Ascending aorta (tissue), 2 donors: ENCODE measurements around the gene PARD3B. TPM values are rescaled to one million over a fixed set of nuclear protein-coding genes. Genes with fewer than 3 reads are reported as not detected.

Experiments
- DNase-seq, 2 donors: peaks; one replicate each; pipeline ENCODE4 v3.0.0-alpha.2; 2019; ENCODE audit warnings: low spot score in 2 of 2
- H3K27ac ChIP-seq, 2 donors: fragments of 200-600 bp; sonication (generic); one replicate each; pipeline ENCODE4 v1.5.1; 2016 to 2017; ENCODE audit warnings: mild to moderate bottlenecking in 1 of 2
- H3K27me3 ChIP-seq: fragments of 200-600 bp; sonication (generic); one replicate; pipeline ENCODE4 v1.5.1; 2017
- H3K36me3 ChIP-seq, 2 donors: fragments of 200-600 bp; sonication (generic); one replicate each; pipeline ENCODE4 v1.5.1; 2016
- H3K4me1 ChIP-seq, 2 donors: fragments of 200-600 bp; sonication (generic); one replicate each; pipeline ENCODE4 v1.5.1; 2016 to 2017; ENCODE audit warnings: mild to moderate bottlenecking in 1 of 2
- H3K4me3 ChIP-seq, 2 donors: fragments of 200-600 bp; sonication (generic); one replicate each; pipeline ENCODE4 v1.5.1; 2016 to 2017; ENCODE audit warnings: mild to moderate bottlenecking in 1 of 2
- H3K9me3 ChIP-seq, 2 donors: fragments of 200-600 bp; sonication (generic); one replicate each; pipeline ENCODE4 v1.5.1; 2016
- intact Hi-C: fragments of 100-400 bp; cut with DNase I; formaldehyde crosslinking; loops from one replicate; pipeline ENCODE4 v1.15.1; 2023
- total RNA-seq: library from RNA; depleted of rRNA; stranded (reverse); fragments of >200 nt; gene quantifications from one replicate; pipeline ENCODE4 v1.1.0, GENCODE V29; 2016
- TF ChIP-seq, protein P1 (sequence below), 3 experiments: fragments of 200-600 bp in 2 of 3; fragments of 450-650 bp in 1 of 3; sonication (generic) in 2 of 3; IDR thresholded peaks; one replicate each; pipeline ENCODE4 v1.5.1; 2016 to 2019; ENCODE audit warnings: antibody characterized with exemption in 3 of 3, mild to moderate bottlenecking in 1 of 3, moderate library complexity in 1 of 3

The PARD3B gene
- total RNA-seq, 1 donor from 2014 or later, result 9.5 TPM

DNA sequence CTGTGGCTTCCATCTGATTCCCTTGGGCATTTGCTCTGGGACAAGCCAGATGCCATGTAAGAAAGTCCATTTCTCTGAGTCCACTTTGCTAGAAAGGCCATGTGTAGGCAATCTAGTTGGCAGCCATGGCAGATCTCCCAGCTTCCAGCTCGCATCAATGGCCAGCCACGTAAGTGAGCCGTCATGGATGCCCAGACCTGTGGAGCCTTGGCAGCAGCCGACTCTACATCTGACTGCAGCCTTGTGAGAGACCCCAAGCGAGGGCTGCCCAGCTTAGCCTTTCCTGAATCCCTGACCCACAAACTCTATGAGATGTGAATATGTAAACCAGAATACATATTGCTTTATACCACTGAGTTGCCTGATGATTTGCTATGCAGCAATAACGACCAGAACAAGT is 533.5 kb downstream of the PARD3B start:
- H3K36me3 ChIP-seq, result no peaks in the 10 kb centered on the region
- TF ChIP-seq, protein P1, sequence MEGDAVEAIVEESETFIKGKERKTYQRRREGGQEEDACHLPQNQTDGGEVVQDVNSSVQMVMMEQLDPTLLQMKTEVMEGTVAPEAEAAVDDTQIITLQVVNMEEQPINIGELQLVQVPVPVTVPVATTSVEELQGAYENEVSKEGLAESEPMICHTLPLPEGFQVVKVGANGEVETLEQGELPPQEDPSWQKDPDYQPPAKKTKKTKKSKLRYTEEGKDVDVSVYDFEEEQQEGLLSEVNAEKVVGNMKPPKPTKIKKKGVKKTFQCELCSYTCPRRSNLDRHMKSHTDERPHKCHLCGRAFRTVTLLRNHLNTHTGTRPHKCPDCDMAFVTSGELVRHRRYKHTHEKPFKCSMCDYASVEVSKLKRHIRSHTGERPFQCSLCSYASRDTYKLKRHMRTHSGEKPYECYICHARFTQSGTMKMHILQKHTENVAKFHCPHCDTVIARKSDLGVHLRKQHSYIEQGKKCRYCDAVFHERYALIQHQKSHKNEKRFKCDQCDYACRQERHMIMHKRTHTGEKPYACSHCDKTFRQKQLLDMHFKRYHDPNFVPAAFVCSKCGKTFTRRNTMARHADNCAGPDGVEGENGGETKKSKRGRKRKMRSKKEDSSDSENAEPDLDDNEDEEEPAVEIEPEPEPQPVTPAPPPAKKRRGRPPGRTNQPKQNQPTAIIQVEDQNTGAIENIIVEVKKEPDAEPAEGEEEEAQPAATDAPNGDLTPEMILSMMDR (IDR thresholded peaks at IDR 0.05), result no peak
- DNase-seq, result no peak
- H3K4me3 ChIP-seq, result no peak overlapping the region
- no peak overlapping the region for H3K27ac ChIP-seq
- H3K4me1 ChIP-seq, result no peaks in the 10 kb centered on the region
- H3K9me3 ChIP-seq, result no peaks in the 10 kb centered on the region
- H3K27me3 ChIP-seq, result no peaks in the 10 kb centered on the region
- intact Hi-C loops, result no loop called here

DNA sequence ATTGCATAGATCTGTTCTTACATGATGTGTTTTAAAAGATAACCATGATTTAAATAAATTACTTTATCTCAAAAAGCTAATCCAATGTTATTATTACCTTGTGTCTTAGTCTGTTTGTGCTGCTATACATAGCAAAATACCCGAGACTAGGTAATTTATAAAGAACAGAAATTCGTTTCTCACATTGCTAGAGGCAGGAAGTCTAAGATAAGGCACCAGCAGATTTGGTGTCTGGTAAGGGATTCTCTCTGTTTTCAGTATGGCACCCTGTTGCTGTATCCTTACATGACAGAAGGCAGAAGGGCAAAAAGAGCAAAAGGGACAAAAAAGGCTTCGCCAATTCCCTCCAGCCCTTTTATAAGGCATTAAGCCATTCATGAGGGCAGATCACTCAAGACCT is 533.9 kb downstream of the PARD3B start:
- TF ChIP-seq, protein P1 (IDR thresholded peaks at IDR 0.05), result no peak
- DNase-seq, result no peak
- intact Hi-C loops, result no loop called here

DNA sequence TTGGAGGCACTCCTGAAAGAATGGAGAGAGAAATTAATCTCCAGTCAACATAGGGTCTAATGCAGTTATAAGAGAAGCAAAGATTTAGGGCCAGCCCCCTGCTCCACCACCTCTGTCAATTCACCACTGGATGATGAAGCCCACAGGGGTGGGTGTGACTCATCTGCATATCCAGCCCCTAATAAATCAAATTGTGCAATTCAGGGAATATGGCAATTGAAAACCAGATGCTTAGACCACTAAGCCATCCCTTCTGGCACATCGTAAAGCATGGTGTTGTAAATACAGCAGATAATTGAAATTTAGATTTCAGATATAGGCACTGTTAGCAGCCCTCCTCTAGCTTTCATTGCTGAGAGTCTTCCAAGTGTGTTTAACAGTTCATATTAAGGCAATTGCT is 541.4 kb downstream of the PARD3B start:
- Histone ChIP-seq H3K4me3 (no peak overlapping the region), H3K27ac (no peak overlapping the region), H3K9me3 (no peaks in the 10 kb centered on the region), H3K27me3 (no peaks in the 10 kb centered on the region), H3K36me3 (no peaks in the 10 kb centered on the region), H3K4me1 (no peaks in the 10 kb centered on the region)
- DNase-seq, result no peak
- intact Hi-C loops, result no loop called here
- TF ChIP-seq, protein P1 (IDR thresholded peaks at IDR 0.05), result no peak

More for the DNA sequence above, 533.9 kb downstream of the PARD3B start:
- Histone ChIP-seq H3K27ac (no peak overlapping the region), H3K9me3 (no peaks in the 10 kb centered on the region), H3K27me3 (no peaks in the 10 kb centered on the region), H3K36me3 (no peaks in the 10 kb centered on the region), H3K4me3 (no peak overlapping the region), H3K4me1 (no peaks in the 10 kb centered on the region)

DNA sequence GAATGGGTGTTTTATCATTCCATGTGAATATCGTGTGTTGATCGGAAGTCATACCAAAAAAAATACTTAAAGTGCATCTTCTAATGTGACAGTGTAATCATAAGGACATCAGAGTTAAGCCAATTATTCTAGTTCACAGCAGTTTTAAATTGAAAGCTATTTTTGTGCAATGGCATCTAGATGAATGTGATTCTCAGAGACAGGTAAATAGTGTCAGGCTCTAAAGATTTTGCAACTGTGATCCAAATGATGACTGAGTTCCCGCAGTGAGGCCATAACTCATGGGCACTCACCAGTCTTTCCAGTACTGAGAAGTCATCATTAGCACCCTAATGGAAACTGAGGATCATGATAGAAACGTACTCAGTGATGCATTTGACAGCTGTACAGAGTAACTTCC is 542.6 kb downstream of the PARD3B start:
- Histone ChIP-seq H3K36me3 (no peaks in the 10 kb centered on the region), H3K4me1 (no peaks in the 10 kb centered on the region), H3K27me3 (no peaks in the 10 kb centered on the region), H3K4me3 (no peak overlapping the region), H3K9me3 (no peaks in the 10 kb centered on the region), H3K27ac (no peak overlapping the region)
- intact Hi-C loops, result no loop called here
- no peak for DNase-seq
- TF ChIP-seq, protein P1 (IDR thresholded peaks at IDR 0.05), result no peak

DNA sequence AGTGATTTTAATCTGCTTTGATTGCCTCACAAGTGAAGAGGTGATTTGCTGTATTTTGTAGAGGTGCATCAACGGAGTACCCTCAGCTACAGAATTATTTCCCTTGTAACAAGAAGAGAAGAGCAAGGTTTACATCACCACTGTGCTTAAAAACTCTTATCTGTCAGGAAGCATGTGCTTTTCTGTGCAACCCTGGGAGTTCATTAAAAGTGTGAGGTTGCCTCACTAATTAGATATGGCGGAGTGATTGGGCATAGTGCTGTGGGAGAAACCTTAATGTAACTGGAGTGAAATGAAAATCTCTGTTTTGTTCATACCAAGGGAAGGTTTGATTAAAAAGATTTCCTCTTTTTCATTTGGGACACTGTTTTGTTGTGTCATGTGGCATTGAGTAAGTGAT is 544.7 kb downstream of the PARD3B start:
- TF ChIP-seq, protein P1 (IDR thresholded peaks at IDR 0.05), result no peak
- DNase-seq, result no peak
- Histone ChIP-seq H3K4me1 (no peaks in the 10 kb centered on the region), H3K27ac (no peak overlapping the region), H3K36me3 (no peaks in the 10 kb centered on the region), H3K4me3 (no peak overlapping the region), H3K27me3 (no peaks in the 10 kb centered on the region), H3K9me3 (no peaks in the 10 kb centered on the region)
- intact Hi-C loops, result no loop called here

DNA sequence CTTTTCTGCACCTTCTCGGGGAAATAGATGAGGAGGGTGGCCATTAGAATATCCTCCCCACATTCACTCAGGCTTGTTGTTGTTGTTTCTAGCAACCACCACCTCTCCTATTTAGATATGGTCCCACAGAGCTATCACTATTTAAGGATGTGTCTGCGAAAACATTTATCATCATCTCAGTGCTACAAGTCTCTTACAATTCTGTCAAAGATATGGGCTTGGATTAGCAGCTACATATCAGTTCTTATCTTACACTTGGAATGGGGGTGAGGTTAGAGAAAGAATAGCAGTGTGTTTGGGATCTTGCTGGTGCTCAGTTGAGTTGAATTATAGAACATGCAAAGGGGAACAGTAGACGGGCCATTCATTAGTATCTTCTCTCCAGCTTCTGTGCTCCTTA is 546.1 kb downstream of the PARD3B start:
- no peaks in the 10 kb centered on the region for H3K27me3 ChIP-seq
- H3K4me3 ChIP-seq, result no peak overlapping the region
- DNase-seq, result no peak
- no peaks in the 10 kb centered on the region for H3K4me1 ChIP-seq
- TF ChIP-seq, protein P1 (IDR thresholded peaks at IDR 0.05), result no peak
- no peak overlapping the region for H3K27ac ChIP-seq
- intact Hi-C loops, result no loop called here
- H3K36me3 ChIP-seq, result no peaks in the 10 kb centered on the region
- H3K9me3 ChIP-seq, result no peaks in the 10 kb centered on the region
